HCT116 (cell line): ENCODE measurements around the gene ZPR1. TPM values are rescaled to one million over a fixed set of nuclear protein-coding genes. Genes with fewer than 3 reads are reported as not detected.

ENCODE experiments used
- ATAC-seq: fragments of 200-7000 bp; cut with Tn5 transposase; 2 replicates; pipeline ENCODE4 v1.9.1; 2020; ENCODE audit warnings: mild to moderate bottlenecking, moderate library complexity
- BruUV-seq: library from RNA; stranded (reverse); fragments of 400-500 nt; replicated peaks from 2 replicates; lab custom pipeline; 2021; lab: Mats Ljungman, UMichigan
- CTCF ChIA-PET: fragments of 300-600 bp; sonication (Branson Sonifier 250); formaldehyde crosslinking; loops from one replicate; lab custom pipeline; 2021; ENCODE audit warnings: antibody characterized with exemption; lab: Charles Lee
- POLR2A ChIA-PET: fragments of 300-600, 350-600 bp; sonication (Branson Sonifier 250); formaldehyde crosslinking; loops from one replicate; lab custom pipeline; 2021; ENCODE audit warnings: antibody characterized with exemption; lab: Charles Lee
- RAD21 ChIA-PET, 2 experiments: fragments of 300-600 bp; sonication (Branson Sonifier 250); formaldehyde crosslinking; loops; one replicate each; lab custom pipeline; 2023; ENCODE audit warnings: low total read pairs in 2 of 2; ENCODE audit not compliant: uncharacterized antibody in 2 of 2, unreplicated experiment in 2 of 2, low non-redundant PET in 1 of 2; lab: Charles Lee
- DNase-seq: peaks from one replicate; pipeline ENCODE4 v3.0.0-alpha.2; 2010; ENCODE audit warnings: low read depth, low spot score
- H2AFZ ChIP-seq: fragments of 200-600 bp; shearing (Covaris generic), sonication (generic); 2 replicates; pipeline ENCODE4 v1.6.1; 2017; ENCODE audit warnings: low read depth, mixed run types, mixed read lengths, antibody characterized with exemption, low read length; ENCODE audit not compliant: poor library complexity, severe bottlenecking
- H3K27ac ChIP-seq: 2 replicates; pipeline ENCODE4 v1.5.1; 2012; ENCODE audit warnings: low read depth, low read length
- H3K27me3 ChIP-seq: fragments of 200-600 bp; sonication (generic); 2 replicates; pipeline ENCODE4 v1.6.1; 2016; ENCODE audit warnings: mixed run types, low read length, mixed read lengths; ENCODE audit not compliant: insufficient read depth
- H3K36me3 ChIP-seq, 2 experiments: fragments of 200-500 bp in 1 of 2; fragments of 200-600 bp in 1 of 2; sonication (Bioruptor generic) in 1 of 2; sonication (generic) in 1 of 2; 2 replicates each; pipeline versions ENCODE4 v1.5.1 to v1.6.1; 2014 to 2016; ENCODE audit warnings: low read length in 2 of 2, inconsistent platforms in 1 of 2, mixed read lengths in 1 of 2, mixed run types in 1 of 2; ENCODE audit not compliant: insufficient read depth in 2 of 2, control insufficient read depth in 1 of 2
- H3K4me1 ChIP-seq, 2 experiments: fragments of 200-600 bp in 1 of 2; sonication (generic) in 1 of 2; 2 replicates each; pipeline versions ENCODE4 v1.5.1 to v1.6.1; 2012 to 2017; ENCODE audit warnings: low read length in 2 of 2, inconsistent platforms in 1 of 2, mild to moderate bottlenecking in 1 of 2, mixed read lengths in 1 of 2, mixed run types in 1 of 2, moderate library complexity in 1 of 2; ENCODE audit not compliant: insufficient read depth in 2 of 2, control insufficient read depth in 1 of 2
- H3K4me2 ChIP-seq: fragments of 200-600 bp; sonication (generic); 2 replicates; pipeline ENCODE4 v1.6.1; 2017; ENCODE audit warnings: mixed run types, low read length, mixed read lengths
- H3K4me3 ChIP-seq, 2 experiments: fragments of 200-600 bp in 1 of 2; sonication (generic) in 1 of 2; replicated peaks in 1 of 2; 2 replicates each; pipeline ENCODE4 v1.5.1; 2011 to 2016; ENCODE audit warnings: low read length in 2 of 2, control low read depth in 1 of 2, low read depth in 1 of 2, mild to moderate bottlenecking in 1 of 2, mixed read lengths in 1 of 2, mixed run types in 1 of 2
- H3K79me2 ChIP-seq: fragments of 200-600 bp; sonication (generic); 2 replicates; pipeline ENCODE4 v1.6.1; 2017; ENCODE audit warnings: mild to moderate bottlenecking, mixed run types, low read length, moderate library complexity, mixed read lengths; ENCODE audit not compliant: insufficient read depth
- H3K9ac ChIP-seq: fragments of 200-600 bp; sonication (generic); 2 replicates; pipeline ENCODE4 v1.6.1; 2016; ENCODE audit warnings: low read length, mixed read lengths
- H3K9me2 ChIP-seq: fragments of 200-600 bp; sonication (generic), shearing (Covaris generic); 2 replicates; pipeline ENCODE4 v1.6.1; 2017; ENCODE audit warnings: mixed run types, mild to moderate bottlenecking, moderate library complexity; ENCODE audit not compliant: insufficient read depth
- H3K9me3 ChIP-seq, 2 experiments: fragments of 200-500 bp in 1 of 2; fragments of 200-600 bp in 1 of 2; sonication (Bioruptor generic) in 1 of 2; sonication (generic) in 1 of 2; 2 replicates each; pipeline ENCODE4 v1.6.1; 2014 to 2017; ENCODE audit warnings: low read length in 2 of 2, mixed read lengths in 2 of 2, inconsistent platforms in 1 of 2, low read depth in 1 of 2, mild to moderate bottlenecking in 1 of 2, mixed run types in 1 of 2, moderate library complexity in 1 of 2; ENCODE audit not compliant: control insufficient read depth in 1 of 2, insufficient read depth in 1 of 2
- H4K20me1 ChIP-seq: fragments of 200-600 bp; sonication (generic), shearing (Covaris generic); 2 replicates; pipeline ENCODE4 v1.6.1; 2017; ENCODE audit warnings: mixed run types, mild to moderate bottlenecking, moderate library complexity; ENCODE audit not compliant: insufficient read depth
- CEBPB ChIP-seq: IDR thresholded peaks from 2 replicates; pipeline ENCODE4 v1.6.1; 2012; ENCODE audit warnings: low read depth
- EGR1 ChIP-seq: IDR thresholded peaks from 2 replicates; pipeline ENCODE4 v1.6.1; 2012; ENCODE audit warnings: low read depth
- EZH2 ChIP-seq: fragments of 200-600 bp; sonication (generic); IDR thresholded peaks from 2 replicates; pipeline ENCODE4 v1.6.1; 2017; ENCODE audit warnings: antibody characterized with exemption, mixed run types
- FOSL1 ChIP-seq: IDR thresholded peaks from 2 replicates; pipeline ENCODE4 v1.6.1; 2012; ENCODE audit warnings: low read depth
- JUND ChIP-seq: IDR thresholded peaks from 2 replicates; pipeline ENCODE4 v1.6.1; 2012
- RAD21 ChIP-seq: IDR thresholded peaks from 2 replicates; pipeline ENCODE4 v1.6.1; 2012; ENCODE audit warnings: low read depth, mild to moderate bottlenecking
- SP1 ChIP-seq: IDR thresholded peaks from 2 replicates; pipeline ENCODE4 v1.6.1; 2012; ENCODE audit warnings: low read depth
- SRF ChIP-seq: IDR thresholded peaks from 2 replicates; pipeline ENCODE4 v1.6.1; 2012; ENCODE audit warnings: low read depth
- ZNF274 ChIP-seq: fragments of 200-500 bp; sonication (Bioruptor generic); IDR thresholded peaks from 2 replicates; pipeline ENCODE4 v1.6.1; 2014; ENCODE audit warnings: mild to moderate bottlenecking, low read depth, low read length, inconsistent platforms
- intact Hi-C: fragments of 100-400 bp; cut with micrococcal nuclease; formaldehyde crosslinking; loops from 2 replicates; pipeline ENCODE4 v1.10.0; 2022
- total RNA-seq: library from RNA; stranded (reverse); gene quantifications from one replicate; pipeline ENCODE4 v1.2.1, GENCODE V29; 2021; ENCODE audit not compliant: unreplicated experiment
- TF ChIP-seq, protein P1 (sequence below): IDR thresholded peaks from 2 replicates; pipeline ENCODE4 v1.6.1; 2012
- TF ChIP-seq, protein P2 (sequence below): IDR thresholded peaks from 2 replicates; pipeline ENCODE4 v1.6.1; 2011; ENCODE audit warnings: mild to moderate bottlenecking, low read length, moderate library complexity; ENCODE audit not compliant: insufficient replicate concordance; ENCODE audit errors: extremely low read depth
- TF ChIP-seq, protein P3 (sequence below): IDR thresholded peaks from 2 replicates; pipeline ENCODE4 v1.6.1; 2012; ENCODE audit warnings: low read depth

The ZPR1 gene
- total RNA-seq, 1 experiment from 2014 or later: 56.3 TPM

DNA sequence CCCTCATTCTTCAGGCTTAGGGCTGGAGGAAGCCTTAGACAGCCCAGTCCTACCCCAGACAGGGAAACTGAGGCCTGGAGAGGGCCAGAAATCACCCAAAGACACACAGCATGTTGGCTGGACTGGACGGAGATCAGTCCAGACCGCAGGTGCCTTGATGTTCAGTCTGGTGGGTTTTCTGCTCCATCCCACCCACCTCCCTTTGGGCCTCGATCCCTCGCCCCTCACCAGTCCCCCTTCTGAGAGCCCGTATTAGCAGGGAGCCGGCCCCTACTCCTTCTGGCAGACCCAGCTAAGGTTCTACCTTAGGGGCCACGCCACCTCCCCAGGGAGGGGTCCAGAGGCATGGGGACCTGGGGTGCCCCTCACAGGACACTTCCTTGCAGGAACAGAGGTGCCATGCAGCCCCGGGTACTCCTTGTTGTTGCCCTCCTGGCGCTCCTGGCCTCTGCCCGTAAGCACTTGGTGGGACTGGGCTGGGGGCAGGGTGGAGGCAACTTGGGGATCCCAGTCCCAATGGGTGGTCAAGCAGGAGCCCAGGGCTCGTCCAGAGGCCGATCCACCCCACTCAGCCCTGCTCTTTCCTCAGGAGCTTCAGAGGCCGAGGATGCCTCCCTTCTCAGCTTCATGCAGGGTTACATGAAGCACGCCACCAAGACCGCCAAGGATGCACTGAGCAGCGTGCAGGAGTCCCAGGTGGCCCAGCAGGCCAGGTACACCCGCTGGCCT is 42.5 kb upstream of the ZPR1 start (continued):
- no peak for TF ChIP-seq ZNF274
- TF ChIP-seq, all 23 proteins: peak for 0

DNA sequence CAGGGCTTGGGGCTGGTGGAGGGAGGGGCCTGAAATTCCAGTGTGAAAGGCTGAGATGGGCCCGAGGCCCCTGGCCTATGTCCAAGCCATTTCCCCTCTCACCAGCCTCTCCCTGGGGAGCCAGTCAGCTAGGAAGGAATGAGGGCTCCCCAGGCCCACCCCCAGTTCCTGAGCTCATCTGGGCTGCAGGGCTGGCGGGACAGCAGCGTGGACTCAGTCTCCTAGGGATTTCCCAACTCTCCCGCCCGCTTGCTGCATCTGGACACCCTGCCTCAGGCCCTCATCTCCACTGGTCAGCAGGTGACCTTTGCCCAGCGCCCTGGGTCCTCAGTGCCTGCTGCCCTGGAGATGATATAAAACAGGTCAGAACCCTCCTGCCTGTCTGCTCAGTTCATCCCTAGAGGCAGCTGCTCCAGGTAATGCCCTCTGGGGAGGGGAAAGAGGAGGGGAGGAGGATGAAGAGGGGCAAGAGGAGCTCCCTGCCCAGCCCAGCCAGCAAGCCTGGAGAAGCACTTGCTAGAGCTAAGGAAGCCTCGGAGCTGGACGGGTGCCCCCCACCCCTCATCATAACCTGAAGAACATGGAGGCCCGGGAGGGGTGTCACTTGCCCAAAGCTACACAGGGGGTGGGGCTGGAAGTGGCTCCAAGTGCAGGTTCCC is 41.8 kb upstream of the ZPR1 start, which contains the start of gene APOC3:
TSS of gene APOC3 (plus strand) at position 383 of the 659 bp plus-strand sequence. CDS start 676 bp downstream, outside the sequence.
- CTCF ChIA-PET: interaction anchor here (0.6 to 0.7 kb wide), 2 partner anchors 50 to 277 kb away, joined by 3 read pairs; no protein-coding TSS in a partner anchor
- Histone ChIP-seq H3K9me2 (no peaks in the 10 kb centered on the region), H3K27me3 (no peaks in the 10 kb centered on the region), H3K79me2 (no peaks in the 10 kb centered on the region), H3K27ac (no peak within 1 kb of the TSS), H3K4me2 (no peak within 1 kb of the TSS), H3K4me3 (no peak within 1 kb of the TSS), H3K4me1 (no peaks in the 10 kb centered on the region), H3K9me3 (no peaks in the 10 kb centered on the region), H2AFZ (no peak within 1 kb of the TSS), H4K20me1 (no peaks in the 10 kb centered on the region), H3K36me3 (no peaks in the 10 kb centered on the region), H3K9ac (no peak within 1 kb of the TSS)
- RAD21 ChIA-PET: no interaction called here
- intact Hi-C loops: no loop called here
- ATAC-seq: no peak
- POLR2A ChIA-PET: no interaction called here
- TF ChIP-seq, protein P1, sequence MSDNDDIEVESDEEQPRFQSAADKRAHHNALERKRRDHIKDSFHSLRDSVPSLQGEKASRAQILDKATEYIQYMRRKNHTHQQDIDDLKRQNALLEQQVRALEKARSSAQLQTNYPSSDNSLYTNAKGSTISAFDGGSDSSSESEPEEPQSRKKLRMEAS: no peak
- no peak for TF ChIP-seq RAD21
- TF ChIP-seq JUND: no peak
- no peak for TF ChIP-seq SP1
- TF ChIP-seq, protein P2, sequence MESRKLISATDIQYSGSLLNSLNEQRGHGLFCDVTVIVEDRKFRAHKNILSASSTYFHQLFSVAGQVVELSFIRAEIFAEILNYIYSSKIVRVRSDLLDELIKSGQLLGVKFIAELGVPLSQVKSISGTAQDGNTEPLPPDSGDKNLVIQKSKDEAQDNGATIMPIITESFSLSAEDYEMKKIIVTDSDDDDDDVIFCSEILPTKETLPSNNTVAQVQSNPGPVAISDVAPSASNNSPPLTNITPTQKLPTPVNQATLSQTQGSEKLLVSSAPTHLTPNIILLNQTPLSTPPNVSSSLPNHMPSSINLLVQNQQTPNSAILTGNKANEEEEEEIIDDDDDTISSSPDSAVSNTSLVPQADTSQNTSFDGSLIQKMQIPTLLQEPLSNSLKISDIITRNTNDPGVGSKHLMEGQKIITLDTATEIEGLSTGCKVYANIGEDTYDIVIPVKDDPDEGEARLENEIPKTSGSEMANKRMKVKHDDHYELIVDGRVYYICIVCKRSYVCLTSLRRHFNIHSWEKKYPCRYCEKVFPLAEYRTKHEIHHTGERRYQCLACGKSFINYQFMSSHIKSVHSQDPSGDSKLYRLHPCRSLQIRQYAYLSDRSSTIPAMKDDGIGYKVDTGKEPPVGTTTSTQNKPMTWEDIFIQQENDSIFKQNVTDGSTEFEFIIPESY: no peak
- TF ChIP-seq EZH2: no peak
- TF ChIP-seq SRF: no peak
- TF ChIP-seq EGR1: no peak
- TF ChIP-seq ZNF274: no peak
- TF ChIP-seq, protein P3, sequence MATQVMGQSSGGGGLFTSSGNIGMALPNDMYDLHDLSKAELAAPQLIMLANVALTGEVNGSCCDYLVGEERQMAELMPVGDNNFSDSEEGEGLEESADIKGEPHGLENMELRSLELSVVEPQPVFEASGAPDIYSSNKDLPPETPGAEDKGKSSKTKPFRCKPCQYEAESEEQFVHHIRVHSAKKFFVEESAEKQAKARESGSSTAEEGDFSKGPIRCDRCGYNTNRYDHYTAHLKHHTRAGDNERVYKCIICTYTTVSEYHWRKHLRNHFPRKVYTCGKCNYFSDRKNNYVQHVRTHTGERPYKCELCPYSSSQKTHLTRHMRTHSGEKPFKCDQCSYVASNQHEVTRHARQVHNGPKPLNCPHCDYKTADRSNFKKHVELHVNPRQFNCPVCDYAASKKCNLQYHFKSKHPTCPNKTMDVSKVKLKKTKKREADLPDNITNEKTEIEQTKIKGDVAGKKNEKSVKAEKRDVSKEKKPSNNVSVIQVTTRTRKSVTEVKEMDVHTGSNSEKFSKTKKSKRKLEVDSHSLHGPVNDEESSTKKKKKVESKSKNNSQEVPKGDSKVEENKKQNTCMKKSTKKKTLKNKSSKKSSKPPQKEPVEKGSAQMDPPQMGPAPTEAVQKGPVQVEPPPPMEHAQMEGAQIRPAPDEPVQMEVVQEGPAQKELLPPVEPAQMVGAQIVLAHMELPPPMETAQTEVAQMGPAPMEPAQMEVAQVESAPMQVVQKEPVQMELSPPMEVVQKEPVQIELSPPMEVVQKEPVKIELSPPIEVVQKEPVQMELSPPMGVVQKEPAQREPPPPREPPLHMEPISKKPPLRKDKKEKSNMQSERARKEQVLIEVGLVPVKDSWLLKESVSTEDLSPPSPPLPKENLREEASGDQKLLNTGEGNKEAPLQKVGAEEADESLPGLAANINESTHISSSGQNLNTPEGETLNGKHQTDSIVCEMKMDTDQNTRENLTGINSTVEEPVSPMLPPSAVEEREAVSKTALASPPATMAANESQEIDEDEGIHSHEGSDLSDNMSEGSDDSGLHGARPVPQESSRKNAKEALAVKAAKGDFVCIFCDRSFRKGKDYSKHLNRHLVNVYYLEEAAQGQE: no peak
- TF ChIP-seq CEBPB: no peak
- TF ChIP-seq FOSL1: no peak
- no peak for DNase-seq
- BruUV-seq: no TSS peak
